CD4-positive, alpha-beta T cell (primary cell): ENCODE results near the gene CEP68. TPM values are rescaled to one million over a fixed set of nuclear protein-coding genes. Genes with fewer than 3 reads are reported as not detected.
"Not testable (repeated sequence)": the region's sequence is repeated elsewhere in the genome, so short reads cannot be mapped to it uniquely, and the experiment has no call there.

Experiments
- ATAC-seq: fragments of 200-7000 bp; cut with Tn5 transposase; one replicate; pipeline ENCODE4 v1.10.0; 2022; ENCODE audit warnings: mild to moderate bottlenecking; ENCODE audit not compliant: poor library complexity
- CTCF ChIA-PET: fragments of 350-600 bp; sonication (Branson Sonifier 250); formaldehyde crosslinking; loops from one replicate; lab custom pipeline; 2021; ENCODE audit warnings: antibody characterized with exemption, inconsistent platforms; lab: Charles Lee
- POLR2A ChIA-PET: fragments of 350-600 bp; sonication (Branson Sonifier 250); formaldehyde crosslinking; loops from one replicate; lab custom pipeline; 2021; ENCODE audit warnings: antibody characterized with exemption, inconsistent platforms; lab: Charles Lee
- DNase-seq, 14 experiments: peaks; one replicate each; pipeline ENCODE4 v3.0.0-alpha.2; 2013 to 2020; ENCODE audit warnings: mixed read lengths in 2 of 14
- H3K27ac ChIP-seq, 2 donors: one replicate each; pipeline versions ENCODE4 v1.5.1 to v1.7.0; 2013; ENCODE audit warnings: low read length in 2 of 2, low read depth in 1 of 2, mild to moderate bottlenecking in 1 of 2
- H3K27me3 ChIP-seq, 2 experiments: 1 replicate in 1 of 2; 2 replicates in 1 of 2; pipeline versions ENCODE4 v1.6.1 to v1.7.0; 2013; ENCODE audit warnings: low read length in 2 of 2, control low read depth in 1 of 2, mild to moderate bottlenecking in 1 of 2, moderate library complexity in 1 of 2; ENCODE audit not compliant: insufficient read depth in 2 of 2, control insufficient read depth in 1 of 2
- H3K36me3 ChIP-seq: one replicate; pipeline ENCODE4 v1.6.1; 2013; ENCODE audit warnings: low read length, control low read depth; ENCODE audit not compliant: insufficient read depth
- H3K4me1 ChIP-seq: one replicate; pipeline ENCODE4 v1.6.1; 2013; ENCODE audit warnings: low read length, control low read depth; ENCODE audit not compliant: insufficient read depth
- H3K4me3 ChIP-seq: one replicate; pipeline ENCODE4 v1.5.1; 2013; ENCODE audit warnings: mild to moderate bottlenecking, low read length, moderate library complexity
- H3K9me3 ChIP-seq, 2 experiments: 1 replicate in 1 of 2; 2 replicates in 1 of 2; pipeline versions ENCODE4 v1.6.1 to v1.7.0; 2013; ENCODE audit warnings: low read length in 2 of 2, mild to moderate bottlenecking in 2 of 2, control low read depth in 1 of 2, moderate library complexity in 1 of 2; ENCODE audit not compliant: control insufficient read depth in 1 of 2, insufficient read depth in 1 of 2
- H3K27ac Mint-ChIP-seq: one replicate; pipeline ENCODE4 v1.8.0; 2020; ENCODE audit warnings: mixed read lengths
- H3K27me3 Mint-ChIP-seq: one replicate; pipeline ENCODE4 v1.8.0; 2021; ENCODE audit warnings: mixed read lengths
- H3K36me3 Mint-ChIP-seq: one replicate; pipeline ENCODE4 v1.8.0; 2021; ENCODE audit warnings: low read depth, mixed read lengths
- H3K4me1 Mint-ChIP-seq: one replicate; pipeline ENCODE4 v1.8.0; 2021; ENCODE audit warnings: low read depth, mixed read lengths
- H3K4me3 Mint-ChIP-seq: one replicate; pipeline ENCODE4 v1.8.0; 2020; ENCODE audit warnings: mild to moderate bottlenecking, mixed read lengths
- H3K9me3 Mint-ChIP-seq: one replicate; pipeline ENCODE4 v1.8.0; 2020; ENCODE audit warnings: mixed read lengths
- intact Hi-C, 2 experiments: fragments of 100-400 bp; cut with DNase I in 1 of 2; cut with micrococcal nuclease in 1 of 2; formaldehyde crosslinking; loops; one replicate each; pipeline versions ENCODE4 v1.15.1 to v1.9.0; 2023 to 2025; cut with DNase I, micrococcal nuclease
- total RNA-seq, 174 experiments: library from RNA in 2 of 174; stranded (reverse) in 2 of 174; gene quantifications; one replicate each; pipeline ENCODE4 v1.2.3 and lab custom pipeline; 2021 to 2026
- TF ChIP-seq, protein P1 (sequence below): fragments of 200-600 bp; IDR thresholded peaks from one replicate; pipeline ENCODE4 v1.8.0; 2022; ENCODE audit warnings: antibody characterized with exemption, mild to moderate bottlenecking

Gene CEP68
- total RNA-seq, 2 experiments from 2014 or later: 19.4 to 20.1 TPM

DNA sequence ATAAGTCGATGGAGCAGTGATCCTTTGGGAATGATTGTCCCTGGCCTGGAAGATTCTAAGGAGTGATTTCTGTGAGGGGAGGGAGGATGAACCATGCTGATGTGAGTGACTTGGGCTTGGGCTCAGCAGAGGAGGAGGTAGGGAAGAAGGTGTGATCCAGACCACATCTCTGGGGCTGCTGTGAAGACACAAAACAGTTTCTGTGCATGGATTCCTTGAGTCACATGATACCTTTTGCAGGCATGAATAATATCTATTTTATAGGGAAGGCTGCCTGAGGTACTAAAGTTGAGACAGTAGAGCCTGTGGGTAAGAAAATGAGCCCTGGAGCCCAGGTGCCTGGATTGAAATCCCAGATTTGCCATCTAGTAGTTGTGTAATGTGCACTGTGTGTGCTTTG lies 37.2 kb upstream of the CEP68 start:
- Mint-ChIP-seq H3K27ac (no peak overlapping the region), H3K9me3 (no peaks in the 10 kb centered on the region), H3K27me3 (no peaks in the 10 kb centered on the region), H3K4me3 (no peak overlapping the region), H3K36me3 (peaks cover 13% of the 10 kb centered on the region), H3K4me1 (peaks cover 6% of the 10 kb centered on the region)
- POLR2A ChIA-PET: no interaction called here
- Histone ChIP-seq H3K4me1 (no peaks in the 10 kb centered on the region), H3K36me3 (peaks cover 11% of the 10 kb centered on the region), H3K4me3 (no peak overlapping the region), H3K27ac (no peak overlapping the region), H3K27me3 (no peaks in the 10 kb centered on the region), H3K9me3 (no peaks in the 10 kb centered on the region)
- ATAC-seq: no peak
- no peak for DNase-seq
- TF ChIP-seq, protein P1, sequence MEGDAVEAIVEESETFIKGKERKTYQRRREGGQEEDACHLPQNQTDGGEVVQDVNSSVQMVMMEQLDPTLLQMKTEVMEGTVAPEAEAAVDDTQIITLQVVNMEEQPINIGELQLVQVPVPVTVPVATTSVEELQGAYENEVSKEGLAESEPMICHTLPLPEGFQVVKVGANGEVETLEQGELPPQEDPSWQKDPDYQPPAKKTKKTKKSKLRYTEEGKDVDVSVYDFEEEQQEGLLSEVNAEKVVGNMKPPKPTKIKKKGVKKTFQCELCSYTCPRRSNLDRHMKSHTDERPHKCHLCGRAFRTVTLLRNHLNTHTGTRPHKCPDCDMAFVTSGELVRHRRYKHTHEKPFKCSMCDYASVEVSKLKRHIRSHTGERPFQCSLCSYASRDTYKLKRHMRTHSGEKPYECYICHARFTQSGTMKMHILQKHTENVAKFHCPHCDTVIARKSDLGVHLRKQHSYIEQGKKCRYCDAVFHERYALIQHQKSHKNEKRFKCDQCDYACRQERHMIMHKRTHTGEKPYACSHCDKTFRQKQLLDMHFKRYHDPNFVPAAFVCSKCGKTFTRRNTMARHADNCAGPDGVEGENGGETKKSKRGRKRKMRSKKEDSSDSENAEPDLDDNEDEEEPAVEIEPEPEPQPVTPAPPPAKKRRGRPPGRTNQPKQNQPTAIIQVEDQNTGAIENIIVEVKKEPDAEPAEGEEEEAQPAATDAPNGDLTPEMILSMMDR: no peak
- intact Hi-C loops: no loop called here
- CTCF ChIA-PET: no interaction called here

- Histone ChIP-seq H3K4me3 (no peak overlapping the region), H3K27ac (no peak overlapping the region), H3K36me3 (peaks cover 11% of the 10 kb centered on the region), H3K27me3 (no peaks in the 10 kb centered on the region), H3K4me1 (no peaks in the 10 kb centered on the region), H3K9me3 (no peaks in the 10 kb centered on the region)
- Mint-ChIP-seq H3K27ac (no peak overlapping the region), H3K4me1 (peaks cover 1% of the 10 kb centered on the region), H3K9me3 (no peaks in the 10 kb centered on the region), H3K36me3 (peaks cover 13% of the 10 kb centered on the region), H3K4me3 (no peak overlapping the region), H3K27me3 (no peaks in the 10 kb centered on the region)
- intact Hi-C loops: no loop called here
- no peak for DNase-seq
- CTCF ChIA-PET: no interaction called here
- TF ChIP-seq, protein P1: no peak
- no peak for ATAC-seq
- POLR2A ChIA-PET: interaction anchor here (1.0 kb wide), 1 partner anchor 102 kb away, joined by 3 read pairs; no protein-coding TSS in a partner anchor
Observed at GRCh38 chr2:65019675-65020195, 36.5 kb upstream of the CEP68 start.

DNA sequence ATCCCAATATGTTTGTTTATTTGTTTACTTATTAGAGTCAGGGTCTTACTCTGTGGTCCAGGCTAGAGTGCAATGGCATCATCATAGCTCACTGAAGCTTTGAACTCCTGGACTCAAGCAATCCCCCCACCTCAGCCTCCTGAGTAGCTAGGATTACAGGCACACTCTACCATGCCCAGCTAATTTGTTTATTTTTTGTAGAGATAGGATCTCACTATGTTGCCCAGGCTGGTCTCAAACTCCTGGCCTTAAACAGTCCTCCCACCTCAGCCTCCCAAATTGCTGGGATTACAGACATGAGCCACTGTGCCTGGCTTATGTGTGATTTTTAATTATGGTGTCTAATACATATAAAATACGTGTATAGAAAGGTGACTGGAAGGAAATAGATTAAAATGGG lies 36.0 kb upstream of the CEP68 start:
- CTCF ChIA-PET, intact Hi-C loops, H3K4me3 Mint-ChIP-seq, H3K9me3 Mint-ChIP-seq, DNase-seq, H3K27me3 ChIP-seq, H3K27me3 Mint-ChIP-seq, ATAC-seq, H3K4me3 ChIP-seq, H3K27ac Mint-ChIP-seq, H3K27ac ChIP-seq, H3K4me1 ChIP-seq, H3K9me3 ChIP-seq, H3K4me1 Mint-ChIP-seq: not testable (repeated sequence)
- H3K36me3 Mint-ChIP-seq: peaks cover 13% of the 10 kb centered on the region
- H3K36me3 ChIP-seq: peaks cover 11% of the 10 kb centered on the region
- POLR2A ChIA-PET: interaction anchor here (1.0 to 1.3 kb wide), 2 partner anchors 11 to 102 kb away, joined by 3 read pairs; no protein-coding TSS in a partner anchor
